Measurements from ENCODE around the gene MAP3K9. TPM values are rescaled to one million over a fixed set of nuclear protein-coding genes. Genes with fewer than 3 reads are reported as not detected.

Gene MAP3K9
- total and polyA plus RNA-seq, 10 of the 15 experiments (the other 5 are each of a cell fraction or from before 2014, with no cell fraction given): 0.48 to 7.9 (median 2.9) TPM

- TF ChIP-seq HSF1 (IDR thresholded peaks at IDR 0.05; ENCODE audit: low read depth, low read length) (no peak), CHD1 (IDR thresholded peaks at IDR 0.05; ENCODE audit: low read depth, low read length) (no peak), EZH2 (IDR thresholded peaks at IDR 0.05; ENCODE audit: borderline replicate concordance, control insufficient read depth, low read depth, low read length) (no peak), NR2C2 (IDR thresholded peaks at IDR 0.05; ENCODE audit: borderline replicate concordance, control insufficient read depth, insufficient read length, low read depth) (no peak)
Observed at GRCh38 chr14:70810621-70811020, 1.3 kb upstream of the MAP3K9 start (continued).

DNA sequence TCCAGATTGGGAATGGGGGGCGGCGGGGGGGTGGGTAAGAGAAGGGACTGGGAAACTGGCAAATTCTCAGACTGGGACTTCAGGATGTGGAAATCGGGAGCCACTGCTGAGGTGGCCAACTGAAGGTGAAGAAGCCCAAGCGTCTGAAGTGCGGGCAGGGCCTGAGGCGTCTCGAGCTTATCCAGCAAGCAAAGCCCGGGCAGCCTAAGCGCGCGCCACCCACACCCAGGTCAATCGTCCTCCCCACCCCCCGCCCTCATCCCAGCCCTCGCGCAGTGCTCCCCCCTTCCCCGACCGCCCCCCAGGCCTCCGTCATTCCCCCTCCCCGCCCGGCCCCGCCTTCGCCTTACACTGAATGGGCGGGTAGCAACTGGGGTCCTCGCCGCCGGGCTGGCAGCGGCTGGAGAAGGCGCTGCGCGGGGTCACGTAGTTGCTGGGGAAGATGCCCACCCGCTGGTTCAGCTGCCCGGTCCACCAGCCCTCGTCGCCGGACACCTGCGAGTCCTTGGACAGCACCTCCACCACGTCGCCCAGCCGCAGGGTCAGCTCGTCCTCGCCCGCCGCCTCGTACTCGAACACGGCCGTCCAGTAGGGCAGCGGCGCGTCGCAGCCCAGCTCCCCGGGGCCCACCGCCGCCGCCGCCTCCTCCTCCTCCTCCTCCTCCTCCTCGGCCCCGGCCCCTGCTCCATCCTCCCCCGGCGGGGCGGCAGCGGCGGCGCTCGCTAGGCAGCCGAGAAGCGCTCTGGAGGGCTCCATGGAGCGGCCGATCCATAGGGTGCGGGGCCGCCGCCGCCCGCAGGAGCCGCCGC, 693 bp downstream of the MAP3K9 start:
- intact Hi-C loops (cut with micrococcal nuclease; ENCODE audit: unreplicated experiment): loop anchor here (5.0 kb wide), 1 partner anchor 141 kb away; no protein-coding TSS in a partner anchor
- in situ Hi-C loops (cut with MboI): no loop called here
- peaks cover 10% of the 10 kb centered on the region for H3K79me2 ChIP-seq (ENCODE audit: control insufficient read depth, insufficient read depth, low read length)
- DNase-seq (ENCODE audit: low read depth, low spot score): no peak
- POLR2A ChIA-PET: interaction anchor here (0.9 to 2.2 kb wide), 8 partner anchors 12 to 208 kb away, joined by 3 to 10 read pairs (median 4); partner anchors contain the start of gene MED6
- peak overlapping the region; percentile 90 for H3K4me3 ChIP-seq
- no peaks in the 10 kb centered on the region for H3K27me3 ChIP-seq (replicated peaks in 1 of 2; ENCODE audit: control insufficient read depth in 2 of 2, insufficient read depth in 2 of 2, low read length in 1 of 2)
- no peaks in the 10 kb centered on the region for H3K9me3 ChIP-seq (replicated peaks; ENCODE audit: control insufficient read depth, insufficient read depth, low read length)
- WGBS (ENCODE audit: insufficient coverage, insufficient replicate concordance, low lambda C conversion rate, missing lambda C conversion rate): 1% methylated on average over 40 of the region's 77 CpGs
- FAIRE-seq: no peak
- H3K4me1 ChIP-seq (ENCODE audit: control insufficient read depth, insufficient read depth, low read length): peaks cover 25% of the 10 kb centered on the region
- H3K9ac ChIP-seq (ENCODE audit: control insufficient read depth, insufficient read depth, low read length): peak overlapping the region; percentile 57
- H4K20me1 ChIP-seq (ENCODE audit: control insufficient read depth, insufficient read depth): no peaks in the 10 kb centered on the region
- ATAC-seq: peak; percentile 17
- SMC1A ChIA-PET (ENCODE audit: uncharacterized antibody, unreplicated experiment): interaction anchor here (1.0 to 2.6 kb wide), 6 partner anchors 9 to 205 kb away, joined by 3 to 12 read pairs (median 4); no protein-coding TSS in a partner anchor
- peak overlapping the region; percentile 93 for H3K4me2 ChIP-seq (ENCODE audit: control insufficient read depth, insufficient read depth)
- CTCF ChIA-PET: interaction anchor here (0.6 to 2.1 kb wide), 15 partner anchors 9 to 944 kb away, joined by 3 to 11 read pairs (median 3); partner anchors contain the start of gene PCNX1
- RAD21 ChIA-PET (ENCODE audit: unreplicated experiment): interaction anchor here (0.6 to 2.9 kb wide), 22 partner anchors 10 to 206 kb away, joined by 3 to 21 read pairs (median 4); partner anchors contain the start of gene PCNX1
- no peak for TF ChIP-seq BCLAF1 (IDR thresholded peaks at IDR 0.05)
- TF ChIP-seq NFXL1 (IDR thresholded peaks at IDR 0.05; ENCODE audit: borderline replicate concordance): peak; percentile 30; the same call in 1 of the 2 replicates
- TF ChIP-seq CEBPB (IDR thresholded peaks at IDR 0.05; ENCODE audit: borderline replicate concordance in 1 of 2, low read depth in 2 of 2, low read length in 2 of 2): no peak
- H3K36me3 ChIP-seq (ENCODE audit: control insufficient read depth in 2 of 2, insufficient read depth in 2 of 2, low read length in 1 of 2): no peaks in the 10 kb centered on the region
- no TSS peak for BruUV-seq (replicated peaks)
- H2AFZ ChIP-seq (ENCODE audit: control insufficient read depth, low read depth, low read length): peak overlapping the region; percentile 85
- peak overlapping the region; percentile 35; the same call in 1 of the 2 replicates for H3K27ac ChIP-seq (ENCODE audit: control insufficient read depth, insufficient read depth)
